Measurements from ENCODE around the gene PSMD3. TPM values are rescaled to one million over a fixed set of nuclear protein-coding genes. Genes with fewer than 3 reads are reported as not detected.
A peak's percentile ranks its signal among the peaks of the same experiment; 100 is the strongest.

Gene PSMD3
- total and polyA plus RNA-seq, 9 of the 15 experiments (the other 6 are each of a cell fraction or from before 2014, with no cell fraction given), result 2.0 to 251 (median 135) TPM

- TF ChIP-seq CCAR2 (IDR thresholded peaks at IDR 0.05; ENCODE audit: low read depth, low read length), result no peak
- TF ChIP-seq BRF1 (IDR thresholded peaks at IDR 0.05; ENCODE audit: borderline replicate concordance, extremely low read depth, insufficient read length), result no peak
- TF ChIP-seq ESRRA (IDR thresholded peaks at IDR 0.05; ENCODE audit: borderline replicate concordance, low read depth), result no peak
- TF ChIP-seq ZNF740 (CRISPR knock-in tag; IDR thresholded peaks at IDR 0.05), result no peak
- TF ChIP-seq ZNF740 (tag; IDR thresholded peaks at IDR 0.05), result no peak
- no peak for TF ChIP-seq ZFP30 (CRISPR knock-in tag; IDR thresholded peaks at IDR 0.05; ENCODE audit: borderline replicate concordance)
- TF ChIP-seq TRIM25 (IDR thresholded peaks at IDR 0.05; ENCODE audit: borderline replicate concordance), result no peak
- no peak for TF ChIP-seq HMG20B (CRISPR knock-in tag; IDR thresholded peaks at IDR 0.05)
- no peak for TF ChIP-seq EGR1 (conservative IDR thresholded peaks at IDR 0.05)
- TF ChIP-seq, protein P1, sequence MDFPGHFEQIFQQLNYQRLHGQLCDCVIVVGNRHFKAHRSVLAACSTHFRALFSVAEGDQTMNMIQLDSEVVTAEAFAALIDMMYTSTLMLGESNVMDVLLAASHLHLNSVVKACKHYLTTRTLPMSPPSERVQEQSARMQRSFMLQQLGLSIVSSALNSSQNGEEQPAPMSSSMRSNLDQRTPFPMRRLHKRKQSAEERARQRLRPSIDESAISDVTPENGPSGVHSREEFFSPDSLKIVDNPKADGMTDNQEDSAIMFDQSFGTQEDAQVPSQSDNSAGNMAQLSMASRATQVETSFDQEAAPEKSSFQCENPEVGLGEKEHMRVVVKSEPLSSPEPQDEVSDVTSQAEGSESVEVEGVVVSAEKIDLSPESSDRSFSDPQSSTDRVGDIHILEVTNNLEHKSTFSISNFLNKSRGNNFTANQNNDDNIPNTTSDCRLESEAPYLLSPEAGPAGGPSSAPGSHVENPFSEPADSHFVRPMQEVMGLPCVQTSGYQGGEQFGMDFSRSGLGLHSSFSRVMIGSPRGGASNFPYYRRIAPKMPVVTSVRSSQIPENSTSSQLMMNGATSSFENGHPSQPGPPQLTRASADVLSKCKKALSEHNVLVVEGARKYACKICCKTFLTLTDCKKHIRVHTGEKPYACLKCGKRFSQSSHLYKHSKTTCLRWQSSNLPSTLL (IDR thresholded peaks at IDR 0.05), result no peak
- peak in 1 of 2 experiments; percentile 52; a peak in 1 of 4 replicates for TF ChIP-seq RCOR1 (IDR thresholded peaks at IDR 0.05; ENCODE audit: borderline replicate concordance in 1 of 2, low read depth in 2 of 2, low read length in 2 of 2)
- TF ChIP-seq, protein P2, sequence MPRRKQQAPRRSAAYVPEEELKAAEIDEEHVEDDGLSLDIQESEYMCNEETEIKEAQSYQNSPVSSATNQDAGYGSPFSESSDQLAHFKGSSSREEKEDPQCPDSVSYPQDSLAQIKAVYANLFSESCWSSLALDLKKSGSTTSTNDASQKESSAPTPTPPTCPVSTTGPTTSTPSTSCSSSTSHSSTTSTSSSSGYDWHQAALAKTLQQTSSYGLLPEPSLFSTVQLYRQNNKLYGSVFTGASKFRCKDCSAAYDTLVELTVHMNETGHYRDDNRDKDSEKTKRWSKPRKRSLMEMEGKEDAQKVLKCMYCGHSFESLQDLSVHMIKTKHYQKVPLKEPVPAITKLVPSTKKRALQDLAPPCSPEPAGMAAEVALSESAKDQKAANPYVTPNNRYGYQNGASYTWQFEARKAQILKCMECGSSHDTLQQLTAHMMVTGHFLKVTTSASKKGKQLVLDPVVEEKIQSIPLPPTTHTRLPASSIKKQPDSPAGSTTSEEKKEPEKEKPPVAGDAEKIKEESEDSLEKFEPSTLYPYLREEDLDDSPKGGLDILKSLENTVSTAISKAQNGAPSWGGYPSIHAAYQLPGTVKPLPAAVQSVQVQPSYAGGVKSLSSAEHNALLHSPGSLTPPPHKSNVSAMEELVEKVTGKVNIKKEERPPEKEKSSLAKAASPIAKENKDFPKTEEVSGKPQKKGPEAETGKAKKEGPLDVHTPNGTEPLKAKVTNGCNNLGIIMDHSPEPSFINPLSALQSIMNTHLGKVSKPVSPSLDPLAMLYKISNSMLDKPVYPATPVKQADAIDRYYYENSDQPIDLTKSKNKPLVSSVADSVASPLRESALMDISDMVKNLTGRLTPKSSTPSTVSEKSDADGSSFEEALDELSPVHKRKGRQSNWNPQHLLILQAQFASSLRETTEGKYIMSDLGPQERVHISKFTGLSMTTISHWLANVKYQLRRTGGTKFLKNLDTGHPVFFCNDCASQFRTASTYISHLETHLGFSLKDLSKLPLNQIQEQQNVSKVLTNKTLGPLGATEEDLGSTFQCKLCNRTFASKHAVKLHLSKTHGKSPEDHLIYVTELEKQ (CRISPR knock-in tag; IDR thresholded peaks at IDR 0.05), result no peak
- TF ChIP-seq HOXB6 (CRISPR knock-in tag; IDR thresholded peaks at IDR 0.05; ENCODE audit: borderline replicate concordance), result no peak
- no peak for TF ChIP-seq MTF1 (CRISPR knock-in tag; IDR thresholded peaks at IDR 0.05; ENCODE audit: borderline replicate concordance)
- TF ChIP-seq CBFA2T3 (IDR thresholded peaks at IDR 0.05), result peak; percentile 82
- no peak for TF ChIP-seq DACH1 (IDR thresholded peaks at IDR 0.05; ENCODE audit: partially characterized antibody)
Observed at GRCh38 chr17:40005520-40005919, 24.9 kb downstream of the PSMD3 start (continued).

Measured in K562 (cell line).